Daoy (cell line): ENCODE data around the gene UBE3A. TPM values are rescaled to one million over a fixed set of nuclear protein-coding genes. Genes with fewer than 3 reads are reported as not detected.

ENCODE experiments used
- DNase-seq: peaks from one replicate; pipeline ENCODE4 v3.0.0-alpha.2; 2015; ENCODE audit warnings: low read depth
- total RNA-seq: library from RNA; depleted of rRNA; stranded (reverse); fragments of >200 nt; shearing (Covaris generic); gene quantifications from 2 replicates; pipeline ENCODE4 v1.2.3, GENCODE V29; 2014

UBE3A gene
- total RNA-seq, 1 experiment from 2014 or later = 51.7 TPM

- DNase-seq = no peak
These were observed 107.0 kb downstream of the UBE3A start for GRCh38 chr15:25331860-25332259.

- DNase-seq = no peak
These were observed 107.4 kb downstream of the UBE3A start for GRCh38 chr15:25331404-25331803.

DNA sequence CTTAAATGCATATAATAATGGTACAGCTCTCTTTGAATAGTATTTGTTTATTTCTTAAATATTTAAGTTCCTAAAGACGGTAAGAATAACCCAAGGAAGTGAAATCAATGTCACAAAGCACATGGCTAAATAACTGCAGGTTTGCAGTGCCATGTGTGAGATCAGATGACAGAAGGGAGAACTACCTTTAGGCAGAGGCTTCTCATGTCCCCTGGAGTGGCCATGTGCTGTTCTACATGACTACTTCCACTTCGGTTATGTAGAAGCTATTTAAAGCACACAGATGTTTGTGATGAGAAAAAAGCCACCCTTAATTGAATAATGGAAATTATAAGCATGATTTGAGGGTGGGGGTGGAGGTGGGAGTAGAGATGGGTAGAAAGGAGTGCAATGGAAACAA is 109.1 kb downstream of the UBE3A start:
- no peak for DNase-seq

DNA sequence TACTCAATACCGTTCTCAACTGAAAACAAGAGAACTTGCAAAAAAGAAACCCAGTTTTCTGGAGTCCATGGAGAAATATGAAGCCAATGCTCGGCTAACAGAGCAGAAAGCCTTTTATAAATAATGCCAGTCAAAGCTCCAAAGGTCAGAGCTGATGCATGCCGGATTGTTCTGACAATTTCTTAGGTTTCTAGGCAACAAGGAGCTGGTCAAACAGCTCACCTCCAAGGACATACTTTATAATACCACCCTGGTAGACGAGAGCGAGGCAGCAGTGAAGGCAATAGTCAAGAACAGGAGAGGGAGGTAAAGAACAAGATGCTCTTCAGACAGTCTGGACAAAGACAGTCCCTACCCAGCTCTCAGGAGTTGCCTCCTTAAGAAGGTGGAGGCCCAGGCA is 111.1 kb downstream of the UBE3A start:
- DNase-seq = no peak

DNA sequence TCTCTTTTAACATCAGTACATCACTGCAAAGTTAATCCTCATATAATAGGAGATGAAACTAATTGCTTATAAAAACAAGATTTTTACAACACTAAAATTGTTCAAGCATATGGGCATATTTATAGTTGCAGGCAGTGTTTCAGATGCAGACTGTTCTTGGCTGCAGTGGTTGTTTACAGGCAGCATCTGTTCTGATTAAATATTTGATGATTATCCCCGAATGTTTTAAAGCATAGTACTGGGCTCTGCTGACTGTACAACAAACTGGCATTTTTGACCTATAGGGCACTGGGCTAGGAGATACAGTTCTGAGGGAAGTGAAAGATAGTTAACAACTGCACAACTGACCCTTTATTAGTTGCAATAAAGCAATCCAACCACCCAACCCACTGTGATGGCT is 113.6 kb downstream of the UBE3A start:
- no peak for DNase-seq

- DNase-seq = no peak
These were observed 115.4 kb downstream of the UBE3A start for GRCh38 chr15:25323420-25323819.

- DNase-seq = no peak
These were observed 151.0 kb downstream of the UBE3A start for GRCh38 chr15:25287823-25288222.
